HuH-7.5 (cell line): ENCODE measurements around the gene OSBP2.

ENCODE experiments used
- DNase-seq: peaks from one replicate; pipeline ENCODE4 v3.0.0; 2011; ENCODE audit warnings: low spot score

OSBP2 gene

GRCh38 chr22:30847583-30847982 is 152.9 kb downstream of the OSBP2 start:
- no peak for DNase-seq

GRCh38 chr22:30855266-30855665 is 160.6 kb downstream of the OSBP2 start:
- DNase-seq: no peak

- DNase-seq: no peak
Observed at GRCh38 chr22:30855677-30856518, 161.2 kb downstream of the OSBP2 start.

GRCh38 chr22:30856741-30857502 is 162.2 kb downstream of the OSBP2 start:
- no peak for DNase-seq

GRCh38 chr22:30857791-30858190 is 163.1 kb downstream of the OSBP2 start:
- no peak for DNase-seq

GRCh38 chr22:30858976-30859713 is 164.5 kb downstream of the OSBP2 start:
- DNase-seq: peak; percentile 1

GRCh38 chr22:30859714-30860095 is 165.0 kb downstream of the OSBP2 start:
- no peak for DNase-seq

GRCh38 chr22:30860176-30861105 is 165.8 kb downstream of the OSBP2 start:
- peak; percentile 1 for DNase-seq

GRCh38 chr22:30861131-30861530 is 166.5 kb downstream of the OSBP2 start:
- peak; percentile 1 for DNase-seq

- DNase-seq: peak; percentile 2
Observed at GRCh38 chr22:30861688-30862552, 167.2 kb downstream of the OSBP2 start.

GRCh38 chr22:30863081-30863833 is 168.6 kb downstream of the OSBP2 start:
- DNase-seq: peak; percentile 82

GRCh38 chr22:30864441-30865420 is 170.1 kb downstream of the OSBP2 start:
- DNase-seq: peak; percentile 6

GRCh38 chr22:30865656-30866055 is 171.0 kb downstream of the OSBP2 start:
- DNase-seq: peak; percentile 12

- no peak for DNase-seq
Observed at GRCh38 chr22:30866216-30866615, 171.5 kb downstream of the OSBP2 start.

GRCh38 chr22:30866811-30867271 is 172.2 kb downstream of the OSBP2 start:
- peak; percentile 19 for DNase-seq

- DNase-seq: peak; percentile 4
Observed at GRCh38 chr22:30867746-30868662, 173.3 kb downstream of the OSBP2 start.
